Endothelial cell of umbilical vein (primary cell): Measurements from ENCODE around the gene TYRP1. TPM values are rescaled to one million over a fixed set of nuclear protein-coding genes. Genes with fewer than 3 reads are reported as not detected.

Experiments
- BruUV-seq: library from RNA; stranded (reverse); fragments of 400-500 nt; replicated peaks from 2 replicates; lab custom pipeline; 2021; lab: Mats Ljungman, UMichigan
- CTCF ChIA-PET: fragments of 300-600, 350-600 bp; sonication (Branson Sonifier 250); formaldehyde crosslinking; loops from one replicate; lab custom pipeline; 2021; ENCODE audit warnings: antibody characterized with exemption, inconsistent platforms; lab: Charles Lee
- POLR2A ChIA-PET: fragments of 300-600, 350-600 bp; sonication (Branson Sonifier 250); formaldehyde crosslinking; loops from one replicate; lab custom pipeline; 2021; ENCODE audit warnings: antibody characterized with exemption, inconsistent platforms; lab: Charles Lee
- DNase-seq: peaks from one replicate; pipeline ENCODE4 v3.0.0-alpha.2; 2011; ENCODE audit warnings: low read depth, low spot score
- FAIRE-seq: peaks from 2 replicates; lab custom pipeline; 2011; peaks lifted over from hg19 to GRCh38; lab: Jason Lieb, UNC
- H2AFZ ChIP-seq: 2 replicates; pipeline ENCODE4 v1.6.0; 2012; ENCODE audit warnings: low read depth, low read length, control low read depth, inconsistent platforms
- H3K27ac ChIP-seq: 2 replicates; pipeline ENCODE4 v1.5.1; 2011; ENCODE audit warnings: low read depth, mild to moderate bottlenecking, control low read depth, low read length, moderate library complexity; ENCODE audit not compliant: insufficient read depth
- H3K27me3 ChIP-seq, 2 experiments: 2 replicates each; pipeline versions ENCODE4 v1.6.0 to v1.6.1; 2011; ENCODE audit warnings: low read length in 2 of 2, mixed read lengths in 1 of 2; ENCODE audit not compliant: control insufficient read depth in 2 of 2, insufficient read depth in 2 of 2
- H3K36me3 ChIP-seq, 2 experiments: 2 replicates in 1 of 2; 3 replicates in 1 of 2; pipeline ENCODE4 v1.5.1; 2011; ENCODE audit warnings: low read length in 2 of 2, mild to moderate bottlenecking in 1 of 2, moderate library complexity in 1 of 2; ENCODE audit not compliant: control insufficient read depth in 2 of 2, insufficient read depth in 2 of 2; ENCODE audit errors: extremely low read depth in 1 of 2
- H3K4me1 ChIP-seq: 3 replicates; pipeline ENCODE4 v1.5.1; 2011; ENCODE audit warnings: mild to moderate bottlenecking, low read length; ENCODE audit not compliant: control insufficient read depth, insufficient read depth; ENCODE audit errors: extremely low read depth
- H3K4me2 ChIP-seq: 2 replicates; pipeline ENCODE4 v1.6.1; 2011; ENCODE audit warnings: low read length, control low read depth, mixed read lengths; ENCODE audit not compliant: insufficient read depth
- H3K4me3 ChIP-seq, 3 experiments: fragments of 200-600 bp in 1 of 3; sonication (generic), shearing (Covaris generic) in 1 of 3; replicated peaks in 1 of 3; 2 replicates each; pipeline ENCODE4 v1.5.1; 2011 to 2016; ENCODE audit warnings: control low read depth in 3 of 3, low read length in 3 of 3, mild to moderate bottlenecking in 2 of 3, inconsistent platforms in 1 of 3, low read depth in 1 of 3, moderate library complexity in 1 of 3; ENCODE audit not compliant: insufficient read depth in 1 of 3
- H3K79me2 ChIP-seq: 2 replicates; pipeline ENCODE4 v1.6.0; 2012; ENCODE audit warnings: low read length, inconsistent platforms; ENCODE audit not compliant: control insufficient read depth, insufficient read depth
- H3K9ac ChIP-seq: replicated peaks from 2 replicates; pipeline ENCODE3; 2011; ENCODE audit warnings: low read length, control low read depth; ENCODE audit not compliant: insufficient read depth; ENCODE audit errors: extremely low read depth
- H3K9me1 ChIP-seq: replicated peaks from 3 replicates; pipeline ENCODE4 v1.6.0; 2011; ENCODE audit warnings: mild to moderate bottlenecking, low read length; ENCODE audit not compliant: control insufficient read depth, insufficient read depth; ENCODE audit errors: extremely low read depth
- H3K9me3 ChIP-seq: replicated peaks from 2 replicates; pipeline ENCODE4 v1.5.1; 2012; ENCODE audit warnings: low read length, inconsistent platforms; ENCODE audit not compliant: control insufficient read depth, insufficient read depth
- H4K20me1 ChIP-seq: replicated peaks from 2 replicates; pipeline ENCODE3; 2011; ENCODE audit warnings: mild to moderate bottlenecking, low read length; ENCODE audit not compliant: control insufficient read depth, insufficient read depth; ENCODE audit errors: extremely low read depth
- CTCF ChIP-seq, 2 donors: IDR thresholded peaks; 1 replicate in 1 of 2; 2 replicates in 1 of 2; pipeline ENCODE4 v1.5.1; 2011; ENCODE audit warnings: low read length in 2 of 2, mild to moderate bottlenecking in 2 of 2, moderate library complexity in 2 of 2, control low read depth in 1 of 2, inconsistent platforms in 1 of 2, low read depth in 1 of 2; ENCODE audit not compliant: insufficient read depth in 1 of 2; ENCODE audit errors: extremely low read depth in 1 of 2
- FOS ChIP-seq: IDR thresholded peaks from 2 replicates; pipeline ENCODE4 v1.6.1; 2011; ENCODE audit warnings: mild to moderate bottlenecking, low read length, moderate library complexity, borderline replicate concordance; ENCODE audit not compliant: insufficient read depth
- JUN ChIP-seq: IDR thresholded peaks from 2 replicates; pipeline ENCODE4 v1.6.1; 2011; ENCODE audit warnings: borderline replicate concordance, low read depth; ENCODE audit not compliant: insufficient read length, insufficient read depth
- MYC ChIP-seq: IDR thresholded peaks from one replicate; pipeline ENCODE4 v1.6.1; 2011; ENCODE audit warnings: mild to moderate bottlenecking, low read depth, low read length
- POLR2AphosphoS5 ChIP-seq: IDR thresholded peaks from 2 replicates; pipeline ENCODE4 v1.6.1; 2012; ENCODE audit warnings: low read depth, mild to moderate bottlenecking, control low read depth, low read length, moderate library complexity; ENCODE audit not compliant: insufficient read depth
- dilution Hi-C: fragments of 300-500 bp; cut with MboI; formaldehyde crosslinking; loops from one replicate; pipeline ENCODE4 v1.15.0; 2019; ENCODE audit warnings: low sequenced_read_pairs; ENCODE audit not compliant: extremely low pct_ligation_motif_present
- intact Hi-C: fragments of 100-400 bp; cut with micrococcal nuclease; formaldehyde crosslinking; loops from one replicate; pipeline ENCODE4 v1.10.0; 2022
- polyA plus RNA-seq, 4 experiments: library from polyadenylated mRNA; depleted of rRNA in 3 of 4; stranded (reverse) in 3 of 4; unstranded in 1 of 4; fragments of >200 nt; gene quantifications; 2 replicates each; pipeline versions ENCODE4 v1.2.1 to v1.2.3, GENCODE V29; 2011 to 2012; ENCODE audit warnings: missing spikeins in 1 of 4
- total RNA-seq: library from RNA; stranded (reverse); gene quantifications from 2 replicates; pipeline ENCODE4 v1.2.3, GENCODE V29; 2021

TYRP1 gene
- total and polyA plus RNA-seq, 2 donors (not counting 3 experiments of a cell fraction or from before 2014, with no cell fraction given): 0.63 TPM; not detected in 1

DNA sequence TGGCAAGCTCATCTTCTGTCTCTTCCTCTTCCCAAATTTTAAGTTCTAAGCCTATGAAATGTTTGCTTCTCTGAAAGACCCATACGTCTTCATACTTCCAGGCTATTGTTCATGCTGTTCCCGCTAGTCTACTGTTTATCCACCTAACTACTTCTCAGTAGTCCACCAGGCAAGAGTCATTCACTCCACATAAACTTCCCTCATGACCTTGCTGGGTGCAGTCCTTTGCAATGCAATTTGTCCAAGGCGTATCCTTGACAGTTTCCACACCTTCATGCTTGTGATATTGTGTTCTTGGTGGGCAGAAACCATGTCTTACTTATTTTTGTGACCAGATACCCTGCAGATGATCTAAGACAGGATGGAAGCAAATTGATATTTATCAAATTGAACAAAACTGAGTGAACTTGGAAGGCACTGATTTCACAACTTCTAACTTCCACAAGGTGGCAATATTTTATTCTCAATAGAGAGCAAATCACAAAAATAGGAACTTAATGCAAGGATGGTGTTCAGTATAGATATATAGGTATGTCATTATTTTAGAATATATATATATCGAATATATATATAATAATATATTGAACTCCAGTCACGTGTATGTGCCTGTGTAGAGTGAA lies 30.3 kb downstream of the TYRP1 start:
- Histone ChIP-seq H4K20me1 (no peaks in the 10 kb centered on the region), H3K36me3 (no peaks in the 10 kb centered on the region), H3K4me3 (no peak overlapping the region), H3K79me2 (no peaks in the 10 kb centered on the region), H3K9me3 (no peaks in the 10 kb centered on the region), H3K4me2 (no peak overlapping the region), H3K9me1 (no peaks in the 10 kb centered on the region), H3K4me1 (peaks cover under 1% of the 10 kb centered on the region), H3K9ac (no peak overlapping the region), H2AFZ (peak overlapping the region; percentile 3), H3K27ac (no peak overlapping the region), H3K27me3 (no peaks in the 10 kb centered on the region)
- DNase-seq (peak; percentile 40), FAIRE-seq (peak; percentile 70)
- POLR2A ChIA-PET: no interaction called here
- CTCF ChIA-PET: interaction anchor here (0.6 to 9.9 kb wide), 21 partner anchors 11 to 366 kb away, joined by 3 to 155 read pairs (median 6); no protein-coding TSS in a partner anchor
- BruUV-seq: no TSS peak
- dilution Hi-C loops: no loop called here
- TF ChIP-seq CTCF (IDR thresholded peaks at IDR 0.05; ENCODE audit: extremely low read depth in 1 of 2, insufficient read depth in 1 of 2, low read depth in 1 of 2, low read length in 2 of 2): peak in 1 of 2 donors; percentile 14
- no peak for TF ChIP-seq FOS
- intact Hi-C loops: loop anchor here (1.0 to 10.0 kb wide), 7 partner anchors 52 to 691 kb away; partner anchors contain the start of gene LURAP1L

GRCh38 chr9:12726795-12727194 lies 33.6 kb downstream of the TYRP1 start:
- no peaks in the 10 kb centered on the region for H3K36me3 ChIP-seq
- POLR2A ChIA-PET: no interaction called here
- H4K20me1 ChIP-seq: no peaks in the 10 kb centered on the region
- no peak overlapping the region for H3K4me3 ChIP-seq
- intact Hi-C loops (loop anchor here (10.0 kb wide), 1 partner anchor 688 kb away; no protein-coding TSS in a partner anchor), dilution Hi-C loops (no loop called here)
- no peak overlapping the region for H3K9ac ChIP-seq
- CTCF ChIA-PET: interaction anchor here (1.9 to 9.9 kb wide), 2 partner anchors 49 to 158 kb away, joined by 8 to 155 read pairs; no protein-coding TSS in a partner anchor
- no peaks in the 10 kb centered on the region for H3K79me2 ChIP-seq
- H3K27ac ChIP-seq: no peak overlapping the region
- H3K27me3 ChIP-seq: no peaks in the 10 kb centered on the region
- H3K9me1 ChIP-seq: no peaks in the 10 kb centered on the region
- FAIRE-seq (no peak), DNase-seq (no peak)
- no peak overlapping the region for H2AFZ ChIP-seq
- no peak overlapping the region for H3K4me2 ChIP-seq
- no peaks in the 10 kb centered on the region for H3K9me3 ChIP-seq
- H3K4me1 ChIP-seq: peaks cover 4% of the 10 kb centered on the region
- no peak for TF ChIP-seq MYC
- TF ChIP-seq CTCF (IDR thresholded peaks at IDR 0.05; ENCODE audit: extremely low read depth in 1 of 2, insufficient read depth in 1 of 2, low read depth in 1 of 2, low read length in 2 of 2): no peak
- TF ChIP-seq POLR2AphosphoS5: no peak
- TF ChIP-seq JUN: no peak
- no TSS peak for BruUV-seq
